GM19035 (cell line): ENCODE results near the gene CHST14.

Source experiments
- ATAC-seq: cut with Tn5 transposase; IDR thresholded peaks from one replicate; pipeline ENCODE4 v1.9.1; 2021; ENCODE audit not compliant: unreplicated experiment

Gene CHST14

GRCh38 chr15:40487816-40488682 lies 17.3 kb downstream of the CHST14 start:
- no peak for ATAC-seq

GRCh38 chr15:40489274-40490175 lies 18.7 kb downstream of the CHST14 start:
- no peak for ATAC-seq

DNA sequence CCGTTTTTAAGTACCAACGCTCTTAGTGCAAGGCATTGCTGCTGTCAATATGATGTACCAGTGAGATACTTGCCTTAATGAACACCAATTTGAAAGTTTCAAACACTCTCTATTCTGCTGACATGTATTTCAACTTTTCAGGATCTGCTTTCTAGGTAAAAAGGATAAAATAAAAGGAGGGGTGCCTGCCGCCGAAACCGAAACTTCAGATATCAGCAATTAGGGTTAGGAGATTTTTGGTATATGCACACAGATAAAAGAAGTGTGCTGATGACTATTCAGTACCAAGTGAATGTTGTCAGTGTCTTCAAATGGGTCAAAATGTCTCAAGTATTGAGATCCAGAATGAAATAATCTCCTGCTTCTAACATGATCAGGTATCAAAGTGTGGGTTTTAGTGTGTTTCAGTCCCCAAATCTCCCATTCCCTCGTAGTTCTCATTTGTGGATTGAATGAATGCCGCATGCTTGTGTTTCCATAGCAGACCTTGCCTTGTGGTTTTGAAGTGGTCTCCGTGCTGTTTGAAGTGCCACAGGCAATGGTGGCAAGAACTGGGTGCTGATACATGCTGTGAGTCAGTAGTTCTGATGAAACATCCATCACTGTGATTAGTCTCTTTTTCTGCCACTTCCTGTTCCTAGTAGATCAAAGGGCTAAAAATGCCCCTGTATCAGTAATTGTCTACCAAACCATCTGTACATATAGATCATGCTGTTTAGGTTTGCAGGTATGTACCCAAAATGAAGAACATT lies 22.5 kb downstream of the CHST14 start:
- no peak for ATAC-seq

- no peak for ATAC-seq
These were observed 24.7 kb downstream of the CHST14 start for GRCh38 chr15:40495516-40495915.

GRCh38 chr15:40498418-40498817 lies 27.6 kb downstream of the CHST14 start:
- no peak for ATAC-seq

- no peak for ATAC-seq
These were observed 28.1 kb downstream of the CHST14 start for GRCh38 chr15:40498891-40499290.

DNA sequence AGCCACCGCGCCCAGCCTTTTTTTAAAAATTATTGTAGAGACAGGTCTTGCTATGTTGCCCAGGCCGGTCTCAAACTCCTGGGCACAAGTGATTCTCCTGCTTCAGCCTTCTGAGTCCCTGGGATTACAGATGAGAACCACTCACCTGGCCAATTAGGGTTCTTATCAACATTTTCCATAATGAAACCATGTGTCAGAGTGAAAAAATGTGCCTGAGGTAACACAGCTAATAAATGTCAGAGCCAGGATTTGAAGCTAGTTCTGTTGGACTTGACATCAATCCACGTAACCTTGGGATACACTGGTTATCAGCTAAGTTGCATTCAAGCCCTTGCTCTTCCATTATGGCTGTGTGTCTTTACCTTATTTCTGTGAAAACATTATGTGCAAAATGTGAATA lies 29.1 kb downstream of the CHST14 start:
- no peak for ATAC-seq

DNA sequence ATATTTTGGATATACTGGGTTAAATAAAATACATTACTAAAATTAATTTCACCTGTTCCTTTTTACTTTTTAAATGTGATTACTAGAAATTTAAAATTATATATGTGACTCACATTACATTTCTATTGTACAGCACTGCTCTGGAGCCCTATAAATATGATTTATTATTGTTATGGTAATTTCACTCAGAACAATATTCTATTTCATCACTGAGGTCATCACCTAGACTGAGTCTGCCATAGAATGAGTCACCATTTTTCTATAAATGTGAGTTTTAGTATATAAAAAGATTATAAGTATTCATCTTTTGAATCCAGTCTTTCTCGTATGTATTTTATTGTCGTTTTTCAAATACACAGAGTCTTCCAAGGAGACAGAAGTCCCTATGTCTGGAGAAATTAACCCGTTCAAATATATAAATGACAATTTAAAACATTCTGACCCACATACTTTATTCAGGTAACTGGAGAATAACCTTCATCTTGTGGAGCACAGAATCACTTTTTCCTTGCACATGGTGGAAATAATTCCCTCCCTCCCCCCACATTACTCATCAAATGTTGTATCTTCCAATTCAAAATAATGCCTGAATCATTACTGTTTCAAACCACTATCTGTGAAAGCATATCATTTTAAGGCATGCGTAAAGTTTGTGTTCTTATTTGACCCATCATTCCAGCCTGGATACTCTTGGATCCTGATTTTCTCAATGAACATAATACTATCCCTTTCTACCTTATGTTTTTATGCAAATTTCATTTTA lies 30.0 kb downstream of the CHST14 start:
- no peak for ATAC-seq

- ATAC-seq = no peak
These were observed 30.7 kb downstream of the CHST14 start for GRCh38 chr15:40501487-40501886.

GRCh38 chr15:40506964-40507571 lies 36.3 kb downstream of the CHST14 start:
- ATAC-seq = peak; percentile 50

GRCh38 chr15:40508216-40508615 lies 37.4 kb downstream of the CHST14 start:
- ATAC-seq = no peak

DNA sequence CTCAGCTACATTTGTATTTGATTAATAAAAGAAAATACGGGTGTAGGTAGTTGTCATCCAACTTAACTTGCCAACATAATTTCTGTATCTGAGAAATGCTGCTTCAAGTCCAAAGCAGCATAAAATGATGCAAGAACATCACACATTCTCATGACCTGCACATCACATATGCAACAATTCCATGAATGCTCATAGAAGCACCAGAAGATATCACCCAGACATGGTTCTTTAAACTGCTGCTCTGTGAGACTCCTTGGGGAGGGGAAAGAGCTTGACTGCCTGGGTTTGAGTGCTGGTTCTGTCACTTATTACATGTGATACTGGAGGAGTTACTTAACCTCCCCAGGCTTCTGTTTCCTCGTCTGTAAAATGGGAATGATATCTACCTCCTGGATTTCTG lies 39.4 kb downstream of the CHST14 start:
- no peak for ATAC-seq

DNA sequence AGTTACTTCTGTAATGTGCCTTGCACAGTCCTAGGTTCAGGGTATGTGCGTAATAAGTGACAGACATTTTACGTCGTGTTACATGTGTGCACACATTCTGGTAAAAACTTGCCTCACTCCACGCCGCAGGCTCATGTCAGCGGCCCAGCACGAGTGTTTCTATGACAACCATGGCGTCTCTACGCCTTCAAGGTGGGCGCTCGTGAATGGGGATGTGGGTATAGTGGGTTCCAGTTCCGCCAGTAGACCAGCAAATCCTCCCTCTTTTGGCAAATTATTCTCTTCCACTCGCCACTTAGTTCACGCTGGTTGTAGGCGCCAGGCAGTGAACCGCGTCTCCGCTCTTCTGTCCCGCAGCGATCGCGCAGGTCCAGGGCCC lies 40.3 kb downstream of the CHST14 start:
- ATAC-seq = no peak

DNA sequence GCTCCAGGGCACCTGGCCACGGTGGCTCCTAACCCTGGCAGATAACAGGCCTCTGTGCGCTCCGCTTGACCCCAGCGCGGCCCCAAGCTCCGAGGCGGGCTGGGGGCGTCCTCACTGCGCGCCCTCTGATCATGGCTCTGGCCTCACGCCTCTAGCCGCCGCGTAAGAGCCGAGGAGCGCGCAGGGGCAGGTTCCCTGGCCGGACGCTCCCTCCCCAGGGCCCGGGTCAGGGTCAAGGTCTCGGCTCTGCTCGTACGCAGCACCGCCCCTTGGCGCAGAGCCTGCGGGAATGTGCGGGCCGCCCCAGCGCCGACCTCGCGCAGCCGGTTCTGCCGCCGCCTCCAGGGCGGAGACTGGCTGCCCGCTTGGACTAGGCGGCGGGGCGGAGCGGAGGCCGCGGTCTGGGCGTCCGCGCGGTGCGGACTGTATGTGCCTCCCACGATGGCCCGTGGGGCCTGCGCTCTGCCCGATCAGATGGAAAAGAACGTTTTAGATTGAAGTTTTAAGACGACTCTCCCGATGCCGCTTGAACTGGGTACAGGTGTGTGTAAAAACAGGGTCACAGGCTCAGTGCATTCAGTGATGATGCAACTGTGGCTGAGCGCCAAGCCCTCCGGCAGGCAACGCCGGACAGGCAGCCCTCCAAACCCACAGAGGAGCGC lies 40.8 kb downstream of the CHST14 start:
- no peak for ATAC-seq

DNA sequence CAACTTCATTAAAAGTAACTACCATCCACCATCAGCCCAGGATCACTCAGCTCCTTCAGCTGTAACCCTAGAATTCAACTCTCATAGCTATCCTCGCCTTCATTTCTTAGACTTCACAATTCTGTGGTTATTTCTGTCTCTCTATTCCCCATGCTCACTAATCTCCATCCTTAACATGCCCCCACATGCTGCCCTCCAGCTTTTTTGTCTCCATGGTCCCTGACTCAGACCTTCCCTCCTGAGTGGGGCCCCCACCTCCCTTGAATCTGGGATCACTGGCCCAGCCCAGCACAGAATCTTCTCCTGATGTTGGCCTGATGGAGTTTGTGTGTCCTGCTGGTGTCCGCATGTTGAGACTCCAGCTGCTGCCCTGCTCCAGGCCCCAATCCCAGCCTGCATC lies 41.7 kb downstream of the CHST14 start:
- ATAC-seq = no peak

DNA sequence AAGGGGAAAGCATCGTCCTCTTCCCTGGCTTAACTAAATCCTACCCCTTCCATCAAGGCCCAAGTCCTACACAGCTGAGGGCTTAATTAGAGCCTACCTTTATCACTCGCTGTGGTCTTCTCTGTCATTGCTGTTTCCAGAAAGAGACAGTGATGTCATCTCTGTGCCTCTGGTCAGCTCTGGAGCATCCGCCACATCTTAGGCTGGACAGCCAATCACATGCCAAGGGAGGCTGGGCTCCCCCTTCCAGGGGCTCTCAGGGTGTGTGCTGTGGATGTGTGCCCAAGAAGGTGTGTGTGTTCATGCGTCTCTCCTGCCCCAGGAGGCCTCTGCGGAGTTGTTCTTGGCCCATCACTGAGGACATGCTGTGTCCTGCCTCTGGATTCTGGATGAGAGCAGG lies 42.8 kb downstream of the CHST14 start:
- no peak for ATAC-seq

DNA sequence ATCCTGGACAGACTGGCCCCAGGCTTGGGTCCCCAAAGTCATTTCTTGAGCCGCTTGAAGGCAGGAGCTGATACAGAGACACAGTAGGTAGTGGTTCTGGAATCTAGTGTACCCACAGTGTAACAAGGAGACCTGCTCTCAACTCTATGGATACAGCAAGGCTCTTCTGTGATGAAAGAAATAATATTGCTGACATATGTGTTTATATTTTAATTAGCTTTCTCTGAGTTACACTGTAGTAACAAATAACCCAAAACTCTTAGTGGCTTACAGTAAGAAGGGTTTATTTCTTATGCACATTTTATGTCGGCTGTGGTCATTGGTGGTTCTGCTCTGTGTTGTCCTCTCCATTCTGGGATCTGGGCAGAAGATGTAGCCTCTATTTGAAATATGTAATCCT lies 45.5 kb downstream of the CHST14 start:
- ATAC-seq = no peak
